ENCODE results near the gene SLC25A26.

DNA sequence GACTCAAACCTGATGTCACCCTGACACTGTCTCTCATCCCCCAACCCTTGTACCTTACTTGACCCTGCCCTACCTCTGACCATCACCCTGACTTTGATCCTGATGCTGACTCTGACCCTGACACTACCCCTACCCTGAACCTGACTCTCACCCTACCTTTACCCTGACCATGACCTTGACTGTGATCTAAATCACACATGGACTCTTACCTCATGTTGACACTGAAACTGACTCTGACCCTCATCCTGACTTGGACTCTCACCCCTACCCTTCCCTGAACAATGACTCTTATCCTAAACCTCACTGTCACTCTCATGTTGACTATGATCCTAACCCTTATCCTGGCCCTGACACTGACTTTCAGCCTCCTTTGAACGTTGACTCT lies 21.7 kb upstream of the SLC25A26 start:
- TF ChIP-seq FOXK1 (CRISPR knock-in tag; IDR thresholded peaks at IDR 0.05; ENCODE audit: borderline replicate concordance, low read depth) (peak; percentile 47; the same call in 1 of the 2 replicates), KMT2B (CRISPR knock-in tag; IDR thresholded peaks at IDR 0.05) (no peak), MBNL3 (CRISPR knock-in tag; conservative IDR thresholded peaks at IDR 0.05) (no peak), ZNF841 (CRISPR knock-in tag; IDR thresholded peaks at IDR 0.05; ENCODE audit: borderline replicate concordance) (no peak), TARDBP (CRISPR knock-in tag; IDR thresholded peaks at IDR 0.05) (no peak), ZNF263 (CRISPR knock-in tag; IDR thresholded peaks at IDR 0.05) (no peak), IRX3 (CRISPR knock-in tag; IDR thresholded peaks at IDR 0.05; ENCODE audit: borderline replicate concordance, low read depth) (no peak), POLR2A (IDR thresholded peaks at IDR 0.05; ENCODE audit: insufficient read depth in 1 of 2, low read depth in 2 of 2, low read length in 2 of 2) (no peak)
- TF ChIP-seq, protein P1, sequence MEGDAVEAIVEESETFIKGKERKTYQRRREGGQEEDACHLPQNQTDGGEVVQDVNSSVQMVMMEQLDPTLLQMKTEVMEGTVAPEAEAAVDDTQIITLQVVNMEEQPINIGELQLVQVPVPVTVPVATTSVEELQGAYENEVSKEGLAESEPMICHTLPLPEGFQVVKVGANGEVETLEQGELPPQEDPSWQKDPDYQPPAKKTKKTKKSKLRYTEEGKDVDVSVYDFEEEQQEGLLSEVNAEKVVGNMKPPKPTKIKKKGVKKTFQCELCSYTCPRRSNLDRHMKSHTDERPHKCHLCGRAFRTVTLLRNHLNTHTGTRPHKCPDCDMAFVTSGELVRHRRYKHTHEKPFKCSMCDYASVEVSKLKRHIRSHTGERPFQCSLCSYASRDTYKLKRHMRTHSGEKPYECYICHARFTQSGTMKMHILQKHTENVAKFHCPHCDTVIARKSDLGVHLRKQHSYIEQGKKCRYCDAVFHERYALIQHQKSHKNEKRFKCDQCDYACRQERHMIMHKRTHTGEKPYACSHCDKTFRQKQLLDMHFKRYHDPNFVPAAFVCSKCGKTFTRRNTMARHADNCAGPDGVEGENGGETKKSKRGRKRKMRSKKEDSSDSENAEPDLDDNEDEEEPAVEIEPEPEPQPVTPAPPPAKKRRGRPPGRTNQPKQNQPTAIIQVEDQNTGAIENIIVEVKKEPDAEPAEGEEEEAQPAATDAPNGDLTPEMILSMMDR (CRISPR knock-in tag; IDR thresholded peaks at IDR 0.05) = no peak
- TF ChIP-seq, protein P2, sequence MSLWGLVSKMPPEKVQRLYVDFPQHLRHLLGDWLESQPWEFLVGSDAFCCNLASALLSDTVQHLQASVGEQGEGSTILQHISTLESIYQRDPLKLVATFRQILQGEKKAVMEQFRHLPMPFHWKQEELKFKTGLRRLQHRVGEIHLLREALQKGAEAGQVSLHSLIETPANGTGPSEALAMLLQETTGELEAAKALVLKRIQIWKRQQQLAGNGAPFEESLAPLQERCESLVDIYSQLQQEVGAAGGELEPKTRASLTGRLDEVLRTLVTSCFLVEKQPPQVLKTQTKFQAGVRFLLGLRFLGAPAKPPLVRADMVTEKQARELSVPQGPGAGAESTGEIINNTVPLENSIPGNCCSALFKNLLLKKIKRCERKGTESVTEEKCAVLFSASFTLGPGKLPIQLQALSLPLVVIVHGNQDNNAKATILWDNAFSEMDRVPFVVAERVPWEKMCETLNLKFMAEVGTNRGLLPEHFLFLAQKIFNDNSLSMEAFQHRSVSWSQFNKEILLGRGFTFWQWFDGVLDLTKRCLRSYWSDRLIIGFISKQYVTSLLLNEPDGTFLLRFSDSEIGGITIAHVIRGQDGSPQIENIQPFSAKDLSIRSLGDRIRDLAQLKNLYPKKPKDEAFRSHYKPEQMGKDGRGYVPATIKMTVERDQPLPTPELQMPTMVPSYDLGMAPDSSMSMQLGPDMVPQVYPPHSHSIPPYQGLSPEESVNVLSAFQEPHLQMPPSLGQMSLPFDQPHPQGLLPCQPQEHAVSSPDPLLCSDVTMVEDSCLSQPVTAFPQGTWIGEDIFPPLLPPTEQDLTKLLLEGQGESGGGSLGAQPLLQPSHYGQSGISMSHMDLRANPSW (CRISPR knock-in tag; IDR thresholded peaks at IDR 0.05; ENCODE audit: borderline replicate concordance) = no peak
- TF ChIP-seq, protein P3, sequence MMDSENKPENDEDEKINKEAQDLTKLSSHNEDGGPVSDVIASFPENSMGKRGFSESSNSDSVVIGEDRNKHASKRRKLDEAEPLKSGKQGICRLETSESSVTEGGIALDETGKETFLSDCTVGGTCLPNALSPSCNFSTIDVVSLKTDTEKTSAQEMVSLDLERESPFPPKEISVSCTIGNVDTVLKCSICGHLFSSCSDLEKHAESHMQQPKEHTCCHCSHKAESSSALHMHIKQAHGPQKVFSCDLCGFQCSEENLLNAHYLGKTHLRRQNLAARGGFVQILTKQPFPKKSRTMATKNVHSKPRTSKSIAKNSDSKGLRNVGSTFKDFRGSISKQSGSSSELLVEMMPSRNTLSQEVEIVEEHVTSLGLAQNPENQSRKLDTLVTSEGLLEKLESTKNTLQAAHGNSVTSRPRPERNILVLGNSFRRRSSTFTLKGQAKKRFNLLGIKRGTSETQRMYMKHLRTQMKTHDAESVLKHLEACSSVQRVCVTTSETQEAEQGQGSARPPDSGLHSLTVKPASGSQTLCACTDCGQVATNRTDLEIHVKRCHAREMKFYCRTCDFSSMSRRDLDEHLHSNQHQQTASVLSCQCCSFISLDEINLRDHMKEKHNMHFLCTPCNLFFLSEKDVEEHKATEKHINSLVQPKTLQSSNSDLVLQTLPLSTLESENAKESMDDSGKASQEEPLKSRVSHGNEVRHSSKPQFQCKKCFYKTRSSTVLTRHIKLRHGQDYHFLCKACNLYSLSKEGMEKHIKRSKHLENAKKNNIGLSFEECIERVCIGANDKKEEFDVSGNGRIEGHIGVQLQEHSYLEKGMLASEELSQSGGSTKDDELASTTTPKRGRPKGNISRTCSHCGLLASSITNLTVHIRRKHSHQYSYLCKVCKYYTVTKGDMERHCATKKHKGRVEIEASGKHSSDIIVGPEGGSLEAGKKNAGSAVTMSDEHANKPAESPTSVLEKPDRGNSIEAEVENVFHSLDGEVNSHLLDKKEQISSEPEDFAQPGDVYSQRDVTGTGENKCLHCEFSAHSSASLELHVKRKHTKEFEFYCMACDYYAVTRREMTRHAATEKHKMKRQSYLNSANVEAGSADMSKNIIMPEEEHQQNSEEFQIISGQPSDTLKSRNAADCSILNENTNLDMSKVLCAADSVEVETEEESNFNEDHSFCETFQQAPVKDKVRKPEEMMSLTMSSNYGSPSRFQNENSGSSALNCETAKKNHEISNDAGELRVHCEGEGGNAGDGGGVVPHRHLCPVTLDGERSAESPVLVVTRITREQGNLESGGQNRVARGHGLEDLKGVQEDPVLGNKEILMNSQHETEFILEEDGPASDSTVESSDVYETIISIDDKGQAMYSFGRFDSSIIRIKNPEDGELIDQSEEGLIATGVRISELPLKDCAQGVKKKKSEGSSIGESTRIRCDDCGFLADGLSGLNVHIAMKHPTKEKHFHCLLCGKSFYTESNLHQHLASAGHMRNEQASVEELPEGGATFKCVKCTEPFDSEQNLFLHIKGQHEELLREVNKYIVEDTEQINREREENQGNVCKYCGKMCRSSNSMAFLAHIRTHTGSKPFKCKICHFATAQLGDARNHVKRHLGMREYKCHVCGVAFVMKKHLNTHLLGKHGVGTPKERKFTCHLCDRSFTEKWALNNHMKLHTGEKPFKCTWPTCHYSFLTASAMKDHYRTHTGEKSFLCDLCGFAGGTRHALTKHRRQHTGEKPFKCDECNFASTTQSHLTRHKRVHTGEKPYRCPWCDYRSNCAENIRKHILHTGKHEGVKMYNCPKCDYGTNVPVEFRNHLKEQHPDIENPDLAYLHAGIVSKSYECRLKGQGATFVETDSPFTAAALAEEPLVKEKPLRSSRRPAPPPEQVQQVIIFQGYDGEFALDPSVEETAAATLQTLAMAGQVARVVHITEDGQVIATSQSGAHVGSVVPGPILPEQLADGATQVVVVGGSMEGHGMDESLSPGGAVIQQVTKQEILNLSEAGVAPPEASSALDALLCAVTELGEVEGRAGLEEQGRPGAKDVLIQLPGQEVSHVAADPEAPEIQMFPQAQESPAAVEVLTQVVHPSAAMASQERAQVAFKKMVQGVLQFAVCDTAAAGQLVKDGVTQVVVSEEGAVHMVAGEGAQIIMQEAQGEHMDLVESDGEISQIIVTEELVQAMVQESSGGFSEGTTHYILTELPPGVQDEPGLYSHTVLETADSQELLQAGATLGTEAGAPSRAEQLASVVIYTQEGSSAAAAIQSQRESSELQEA (CRISPR knock-in tag; IDR thresholded peaks at IDR 0.05; ENCODE audit: not compliant biosample characterization) = no peak
